HG03442 (cell line): ENCODE data around the gene DDX28.
A peak's percentile ranks its signal among the peaks of the same experiment; 100 is the strongest.
"Not testable (repeated sequence)": the region's sequence is repeated elsewhere in the genome, so short reads cannot be mapped to it uniquely, and the experiment has no call there.

ENCODE experiments used
- ATAC-seq: cut with Tn5 transposase; IDR thresholded peaks from one replicate; pipeline ENCODE4 v1.9.1; 2021; ENCODE audit warnings: mild to moderate bottlenecking, moderate library complexity; ENCODE audit not compliant: unreplicated experiment

The DDX28 gene

DNA sequence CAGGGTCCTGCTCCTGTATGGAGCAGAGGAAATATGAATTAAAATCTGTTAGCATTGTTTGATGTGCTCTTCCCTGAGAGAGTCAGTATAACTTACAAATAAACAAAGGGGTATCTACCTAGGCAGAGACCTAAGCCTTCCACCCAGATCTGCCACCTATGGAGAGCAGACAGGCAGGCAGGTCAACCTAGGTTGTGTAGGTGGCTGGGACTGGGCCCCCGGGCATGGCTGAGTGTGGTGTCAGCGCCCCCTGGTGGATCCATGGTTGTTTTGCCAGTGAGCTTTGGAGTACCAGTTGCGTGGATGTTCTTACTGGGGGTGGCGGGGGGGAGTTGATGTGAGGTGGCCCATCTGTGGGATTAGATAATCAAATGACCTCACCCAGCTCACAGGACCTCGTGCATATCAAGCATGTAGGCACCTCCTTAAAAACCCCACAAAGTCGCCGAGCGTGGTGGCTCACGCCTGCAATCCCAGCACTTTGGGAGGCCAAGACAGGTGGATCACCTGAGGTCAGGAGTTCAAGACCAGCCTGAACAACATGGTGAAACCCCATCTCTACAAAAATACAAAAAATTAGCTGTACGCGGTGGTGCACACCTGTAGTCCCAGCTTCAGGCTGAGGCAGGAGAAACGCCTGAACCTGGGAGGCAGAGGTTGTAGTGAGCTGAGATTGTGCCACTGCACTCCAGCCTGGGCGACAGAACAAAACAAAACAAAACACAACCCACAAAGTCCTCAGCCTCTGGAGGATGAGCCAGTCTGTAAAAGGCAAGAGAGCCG, 17.7 kb upstream of the DDX28 start:
- peak; percentile 69 for ATAC-seq

DNA sequence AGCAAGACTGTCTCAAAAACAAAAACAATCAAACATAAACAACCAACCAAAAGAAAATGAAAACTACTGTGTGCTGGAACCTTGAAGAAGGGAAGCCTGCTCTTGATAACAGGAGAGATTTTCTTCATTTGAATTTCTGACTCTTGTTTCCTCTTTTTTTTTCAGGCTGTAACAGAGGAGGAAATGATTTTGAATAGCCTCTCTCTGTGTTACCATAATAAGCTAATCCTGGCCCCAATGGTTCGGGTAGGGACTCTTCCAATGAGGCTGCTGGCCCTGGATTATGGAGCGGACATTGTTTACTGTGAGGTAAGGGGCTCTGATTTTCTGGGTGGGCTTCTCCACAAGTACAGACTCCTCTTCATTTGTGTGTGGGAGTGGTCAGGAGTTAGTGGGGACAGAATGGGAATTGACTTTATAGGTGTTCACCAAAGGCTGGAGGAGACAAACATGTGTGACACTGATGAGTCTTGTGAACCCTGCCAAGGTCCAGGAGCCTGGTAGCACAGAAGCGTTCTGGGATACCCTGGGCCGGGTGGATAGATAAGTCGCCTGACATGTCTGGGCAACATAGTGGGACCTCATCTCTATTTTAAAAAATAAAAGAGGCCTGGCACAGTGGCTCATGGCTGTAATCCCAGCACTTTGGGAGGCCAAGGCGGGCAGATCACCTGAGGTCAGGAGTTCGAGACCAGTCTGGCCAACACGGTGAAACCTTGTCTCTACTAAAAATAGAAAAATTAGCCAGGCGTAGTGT, 15.0 kb upstream of the DDX28 start:
- no peak for ATAC-seq

DNA sequence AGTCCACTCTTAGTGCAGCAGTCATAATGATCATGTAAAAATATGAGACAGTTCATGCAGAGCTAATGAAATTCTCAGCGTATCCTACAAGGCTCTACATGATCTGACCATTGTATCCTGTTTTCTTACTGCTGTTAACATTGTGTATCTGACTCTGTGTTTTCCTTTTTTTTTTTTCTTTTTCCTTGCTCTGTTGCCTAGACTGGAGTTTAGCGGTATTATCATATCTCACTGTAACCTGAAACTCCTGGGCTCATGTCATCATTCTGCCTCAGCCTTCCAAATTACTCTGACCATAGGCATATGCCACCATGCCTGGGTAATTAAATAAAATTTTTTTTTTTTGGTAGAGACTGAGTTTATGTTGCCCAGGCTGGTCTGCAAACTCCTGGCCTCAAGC, 12.2 kb upstream of the DDX28 start:
- ATAC-seq, result no peak

DNA sequence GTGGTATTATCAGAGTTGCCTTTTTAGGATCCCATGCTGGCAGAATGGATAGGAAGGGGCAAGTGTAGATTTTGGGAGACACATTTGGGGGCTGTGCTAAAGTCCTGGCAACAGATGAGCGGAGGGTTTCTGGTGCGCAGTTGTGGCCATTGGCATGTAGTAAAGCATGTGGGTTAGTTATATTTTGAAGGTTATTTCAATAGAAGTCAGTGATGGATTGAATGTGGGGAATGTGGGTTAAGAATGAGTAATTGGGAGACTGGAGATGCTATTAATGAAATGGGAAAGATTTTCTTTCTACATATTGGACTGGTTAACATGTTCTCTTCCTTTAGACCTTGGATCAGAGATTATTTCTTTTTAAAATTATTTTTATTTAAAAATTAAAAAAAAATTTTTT, 10.1 kb upstream of the DDX28 start:
- ATAC-seq, result no peak

DNA sequence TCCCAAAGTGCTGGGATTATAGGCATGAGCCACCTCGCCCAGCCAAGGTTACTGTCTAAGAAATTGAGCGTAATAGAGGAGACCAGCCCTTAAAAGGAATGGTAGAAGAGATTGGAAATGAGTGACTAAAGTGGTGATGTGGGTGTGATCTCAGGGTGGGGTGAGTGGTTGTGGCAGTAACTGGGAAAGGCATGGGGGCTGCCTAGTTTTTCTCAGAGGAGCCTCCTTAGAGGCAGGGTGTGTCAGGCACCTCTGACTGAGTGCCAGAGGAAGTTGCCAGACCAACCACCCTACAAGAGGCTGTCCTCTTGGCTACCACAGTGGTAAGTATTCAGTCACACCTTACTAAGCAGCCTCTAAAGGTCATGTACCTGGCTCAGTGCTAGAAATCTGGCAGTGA, 8.9 kb upstream of the DDX28 start:
- ATAC-seq, result no peak

DNA sequence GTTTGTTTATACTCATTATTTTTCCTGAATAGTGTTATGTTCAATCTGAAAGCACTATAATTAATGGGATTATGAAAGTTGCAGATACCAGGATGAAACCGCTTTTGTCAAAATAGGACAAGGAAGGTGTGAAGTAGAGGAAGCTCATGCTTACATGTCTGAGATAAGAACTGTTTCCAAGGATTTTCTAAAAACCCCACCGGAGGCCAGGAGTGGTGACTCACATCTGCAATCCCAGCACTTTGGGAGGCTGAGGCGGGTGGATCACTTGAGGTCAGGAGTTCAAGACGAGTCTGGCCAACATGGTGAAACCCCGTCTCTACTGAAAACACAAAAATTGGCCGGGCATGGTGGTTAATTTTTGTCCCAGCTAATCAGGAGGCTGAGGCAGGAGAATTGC, 7.1 kb upstream of the DDX28 start:
- ATAC-seq, result not testable (repeated sequence)

DNA sequence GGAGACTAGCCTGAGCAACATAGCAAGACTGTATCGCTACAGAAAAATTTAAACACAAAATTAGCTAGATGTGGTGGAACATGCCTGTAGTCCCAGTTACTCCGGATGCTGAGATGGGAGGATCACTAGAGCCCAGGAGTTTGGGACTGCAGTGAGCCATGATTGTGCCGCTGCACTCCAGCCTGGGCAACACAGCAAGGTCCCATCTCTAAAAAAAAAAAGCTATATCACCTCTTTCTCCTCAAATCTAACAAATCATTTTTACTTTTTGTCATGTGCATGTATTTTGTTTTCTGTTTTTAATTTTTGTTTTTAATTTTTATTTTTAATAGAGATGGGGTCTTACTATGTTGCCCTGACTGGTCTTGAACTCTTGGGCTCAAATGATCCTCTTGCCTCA, 6.0 kb upstream of the DDX28 start:
- no peak for ATAC-seq

DNA sequence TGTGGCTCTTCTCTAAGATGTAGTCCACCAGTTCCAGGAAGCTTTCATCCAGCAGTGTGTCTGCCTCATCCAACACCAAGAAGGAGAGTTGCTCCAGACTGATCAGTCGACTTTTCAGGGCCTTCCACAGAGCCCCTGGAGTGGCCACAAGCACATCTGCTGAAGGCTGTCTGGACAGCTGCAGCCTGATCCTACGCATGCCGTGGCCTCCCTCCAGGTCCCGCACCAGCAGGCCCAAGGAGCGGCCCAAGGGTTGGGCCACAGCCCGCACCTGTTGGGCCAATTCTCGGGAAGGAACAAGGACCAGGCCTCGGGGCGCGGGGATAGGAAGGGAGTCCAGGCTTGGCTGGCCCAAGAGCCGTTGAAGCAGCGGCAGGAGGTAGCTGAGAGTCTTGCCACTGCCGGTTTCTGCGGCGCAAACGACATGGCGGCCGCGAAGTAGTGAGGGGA, 729 bp downstream of the DDX28 start:
- peak; percentile 2 for ATAC-seq

DNA sequence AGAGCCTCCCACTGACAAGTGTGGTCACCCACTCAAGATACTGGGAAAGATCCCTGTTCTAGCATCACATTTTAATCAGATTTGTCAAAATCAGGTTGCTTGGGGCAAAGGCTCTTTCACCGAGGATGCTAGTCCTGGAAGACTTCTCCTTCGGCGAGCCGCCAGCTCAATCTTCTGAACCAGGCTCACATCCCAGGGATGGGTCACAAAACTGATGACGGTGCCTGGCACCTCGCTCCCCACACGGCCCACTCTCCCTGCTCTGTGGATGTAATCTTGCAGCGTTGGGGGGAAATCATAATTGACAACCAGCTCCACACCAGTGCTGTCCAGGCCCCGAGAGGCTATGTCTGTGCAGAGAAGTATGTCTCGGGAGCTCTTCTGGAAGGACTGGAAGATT, 1.5 kb downstream of the DDX28 start:
- ATAC-seq, result no peak

DNA sequence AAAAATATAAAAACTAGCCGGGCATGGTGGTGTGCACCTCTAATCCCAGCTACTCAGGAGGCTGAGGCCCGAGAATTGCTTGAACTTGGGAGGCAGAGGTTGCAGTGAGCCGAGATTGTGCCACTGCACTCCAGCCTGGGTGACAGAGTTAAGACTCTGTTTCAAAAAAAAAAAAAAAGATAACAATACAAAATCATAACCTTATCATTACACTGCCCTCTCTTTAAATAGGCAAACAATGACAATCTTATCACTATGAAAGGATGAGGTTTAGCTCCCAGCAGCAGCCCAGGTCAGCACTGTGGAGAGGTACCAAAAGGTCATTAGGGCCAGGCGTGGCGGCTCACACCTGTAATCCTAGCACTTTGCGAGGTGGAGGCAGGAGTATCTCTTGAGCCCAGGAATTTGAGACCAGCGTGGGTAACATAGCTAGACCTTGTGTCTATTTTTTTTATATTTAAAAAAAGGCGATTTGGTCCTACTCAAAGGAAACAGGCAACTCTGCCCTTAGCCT, 3.8 kb downstream of the DDX28 start:
- ATAC-seq, result no peak

DNA sequence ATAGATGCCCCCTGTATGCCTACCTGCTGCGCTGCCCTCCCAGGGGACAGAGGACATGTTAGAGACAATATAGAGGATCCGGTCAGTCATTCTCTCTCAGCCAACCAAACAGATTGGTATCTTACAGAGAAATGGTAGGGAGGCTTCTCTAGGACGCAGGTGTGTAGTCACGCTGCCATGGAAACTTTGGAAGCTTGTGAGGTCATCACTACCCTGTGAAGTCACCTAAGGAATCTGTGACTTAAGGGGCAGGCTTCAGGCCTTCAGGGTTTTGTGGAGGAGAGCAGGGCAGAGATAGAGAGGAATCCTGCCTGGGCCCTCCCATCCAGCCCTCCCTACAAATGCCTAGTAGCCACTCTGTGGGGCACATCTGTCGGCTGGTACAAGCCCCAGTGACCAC, 7.4 kb downstream of the DDX28 start, which contains the start of gene DPEP2NB:
Gene DPEP2NB (minus strand): TSS at position 231 of the 400 bp plus-strand sequence. CDS start 141 bp downstream, at position 90.
- no peak for ATAC-seq

DNA sequence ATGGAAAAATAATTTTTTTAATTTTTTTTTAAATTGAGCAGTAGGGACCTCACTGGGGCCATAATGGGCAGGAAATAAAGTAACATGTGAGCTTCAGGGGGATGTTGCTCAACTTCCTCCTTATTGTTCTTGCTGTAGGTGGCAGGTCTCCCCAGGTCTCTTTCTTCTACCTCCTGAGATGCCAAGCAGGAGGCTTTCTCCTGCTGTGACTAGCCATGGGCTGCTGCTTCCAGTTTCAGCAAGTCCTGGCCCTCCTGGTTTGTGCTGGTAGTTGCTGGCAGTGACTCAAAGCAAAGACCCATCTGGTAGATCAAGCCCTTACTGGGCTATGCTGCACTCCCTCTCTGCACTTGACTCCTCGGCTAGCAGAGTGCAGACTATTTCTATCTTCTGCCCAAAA, 9.6 kb downstream of the DDX28 start:
- no peak for ATAC-seq

DNA sequence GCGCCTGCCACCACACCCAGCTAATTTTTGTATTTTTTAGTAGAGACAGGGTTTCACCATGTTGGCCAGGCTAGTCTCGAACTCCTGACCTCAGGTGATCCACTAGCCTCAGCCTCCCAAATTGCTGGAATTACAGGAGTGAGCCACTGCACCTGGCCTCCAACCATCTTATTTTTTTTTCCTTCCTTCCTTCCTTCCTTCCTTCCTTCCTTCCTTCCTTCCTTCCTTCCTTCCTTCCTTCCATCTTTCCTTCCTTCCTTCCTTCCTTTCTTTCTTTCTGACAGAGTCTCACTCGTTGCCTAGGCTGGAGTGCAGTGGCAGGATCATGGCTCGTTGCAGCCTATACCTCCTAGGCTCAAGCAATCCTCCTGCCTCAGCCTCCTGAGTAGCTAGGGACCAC, 13.2 kb downstream of the DDX28 start:
- ATAC-seq, result not testable (repeated sequence)

DNA sequence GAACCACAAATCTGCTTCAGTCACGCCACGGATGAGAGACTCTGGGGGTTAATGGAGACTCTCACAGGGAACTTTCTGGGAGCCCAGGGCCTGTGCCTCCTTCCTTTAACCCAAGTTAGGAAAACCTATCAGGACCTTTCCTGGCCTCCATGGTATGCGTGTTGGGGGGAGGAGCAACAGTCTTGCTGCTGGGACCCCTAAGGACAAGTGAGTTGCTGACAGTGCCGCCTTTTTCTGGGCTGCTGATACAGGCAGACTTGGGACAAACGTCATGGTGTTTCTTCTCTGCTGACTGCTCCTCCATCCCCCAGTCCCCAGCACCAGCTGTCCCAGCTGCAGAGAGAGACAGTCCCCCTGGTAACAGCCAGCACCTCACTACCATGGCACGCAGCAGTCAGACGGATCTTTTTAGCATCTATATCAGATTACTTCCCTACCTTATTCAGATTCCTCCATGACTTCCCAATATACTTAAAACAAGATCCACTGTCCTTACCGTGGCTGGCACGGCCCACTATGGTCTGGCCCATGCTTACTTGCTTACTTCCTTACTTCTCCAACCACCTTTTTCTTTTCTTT, 13.8 kb downstream of the DDX28 start:
- ATAC-seq, result no peak

DNA sequence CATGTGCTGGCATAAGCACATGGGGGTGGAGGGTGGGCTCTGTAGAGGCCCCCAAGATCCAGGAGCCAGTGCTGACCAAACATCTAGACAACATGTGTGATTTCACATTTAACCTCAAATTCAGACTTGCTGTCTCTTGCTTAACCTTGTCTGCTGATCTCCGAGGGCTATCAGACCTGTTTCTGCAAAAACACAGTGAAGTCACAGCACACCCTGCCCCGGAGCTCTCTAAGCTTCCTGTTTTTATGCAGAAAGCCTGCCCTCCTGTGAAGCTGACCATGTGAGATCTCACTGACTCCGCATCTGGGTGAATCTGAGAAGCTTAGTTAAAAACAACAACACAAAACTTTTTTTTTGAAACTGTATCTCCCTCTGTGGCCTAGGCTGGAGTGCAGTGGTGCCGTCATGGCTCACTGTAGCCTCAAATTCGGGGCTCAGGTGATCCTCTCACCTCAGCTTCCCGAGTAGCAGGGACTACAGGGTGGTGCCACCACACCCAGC, 17.2 kb downstream of the DDX28 start:
- ATAC-seq, result no peak

DNA sequence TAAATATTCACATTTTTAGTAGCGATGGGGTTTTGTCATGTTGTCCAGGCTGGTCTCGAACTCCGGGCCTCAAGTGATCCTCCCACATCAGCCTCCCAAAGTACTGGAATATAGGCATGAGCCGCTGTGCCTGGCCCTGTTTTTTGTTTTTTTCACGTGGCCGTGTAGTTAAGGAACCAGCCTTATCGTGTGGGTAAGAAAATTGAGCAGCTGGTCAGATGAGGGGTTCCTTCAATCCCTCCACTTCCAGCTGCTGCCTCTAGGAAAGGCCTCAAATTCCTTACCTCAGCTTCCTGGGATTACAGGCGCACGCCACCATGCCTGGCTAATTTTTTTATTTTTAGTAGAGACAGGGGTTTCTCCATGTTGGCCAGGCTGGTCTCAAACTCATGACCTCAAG, 17.8 kb downstream of the DDX28 start:
- no peak for ATAC-seq

DNA sequence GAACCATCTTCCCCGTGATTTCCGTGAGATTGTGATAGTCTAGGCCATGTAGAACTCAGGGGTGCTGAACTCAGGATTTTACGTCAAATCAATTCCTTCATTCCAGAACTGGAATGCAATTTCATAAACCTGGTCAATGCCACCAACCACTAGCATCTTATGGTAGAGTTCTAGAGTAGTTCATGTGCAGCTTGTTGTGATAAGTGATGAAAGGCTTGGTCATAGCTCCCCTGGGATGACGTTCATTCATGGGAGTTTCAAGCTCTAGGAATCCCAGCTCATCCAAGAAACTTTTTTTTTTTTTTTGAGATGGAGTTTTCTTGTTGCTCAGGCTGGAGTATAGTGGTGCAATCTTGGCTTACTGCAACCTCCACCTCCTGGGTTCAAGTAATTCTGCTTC, 20.0 kb downstream of the DDX28 start:
- no peak for ATAC-seq

DNA sequence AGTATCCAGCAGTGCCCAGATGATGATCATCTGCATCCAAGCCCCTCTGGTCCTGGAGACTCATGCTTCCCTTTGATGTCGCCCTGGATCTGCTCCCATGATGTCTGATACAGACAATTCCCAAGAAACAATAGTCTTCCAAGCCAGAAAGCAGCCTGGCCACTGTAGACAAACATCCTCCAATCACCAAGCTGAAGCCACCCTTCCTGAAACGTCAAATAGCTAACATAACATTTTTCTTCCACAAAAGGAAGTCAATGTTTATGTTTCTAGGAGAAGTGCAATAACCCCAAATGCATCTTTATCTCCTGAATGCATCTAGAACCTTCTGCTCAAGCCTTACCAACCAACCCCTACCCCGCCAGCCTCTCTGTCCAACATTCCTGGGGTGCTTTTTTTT, 22.6 kb downstream of the DDX28 start:
- no peak for ATAC-seq

DNA sequence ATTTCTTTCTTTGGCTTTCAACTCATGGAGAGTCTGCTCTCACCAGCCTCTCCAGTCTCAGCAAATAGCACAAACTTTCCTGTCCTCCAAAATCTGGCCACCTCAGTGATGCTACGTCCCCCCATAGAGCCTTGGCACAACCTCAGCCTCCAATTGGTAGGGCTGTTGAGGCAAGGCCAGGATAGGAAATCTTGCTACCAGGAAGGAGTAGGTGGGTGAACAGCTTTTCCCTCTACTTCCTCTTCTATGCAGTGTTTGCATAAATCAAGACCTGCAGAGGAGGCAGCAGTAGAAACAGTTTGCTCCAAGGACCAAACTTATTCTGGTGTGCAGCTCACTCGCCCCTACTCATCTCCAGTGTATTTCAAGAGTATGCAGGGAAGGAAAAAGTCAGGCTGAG, 23.0 kb downstream of the DDX28 start:
- no peak for ATAC-seq

DNA sequence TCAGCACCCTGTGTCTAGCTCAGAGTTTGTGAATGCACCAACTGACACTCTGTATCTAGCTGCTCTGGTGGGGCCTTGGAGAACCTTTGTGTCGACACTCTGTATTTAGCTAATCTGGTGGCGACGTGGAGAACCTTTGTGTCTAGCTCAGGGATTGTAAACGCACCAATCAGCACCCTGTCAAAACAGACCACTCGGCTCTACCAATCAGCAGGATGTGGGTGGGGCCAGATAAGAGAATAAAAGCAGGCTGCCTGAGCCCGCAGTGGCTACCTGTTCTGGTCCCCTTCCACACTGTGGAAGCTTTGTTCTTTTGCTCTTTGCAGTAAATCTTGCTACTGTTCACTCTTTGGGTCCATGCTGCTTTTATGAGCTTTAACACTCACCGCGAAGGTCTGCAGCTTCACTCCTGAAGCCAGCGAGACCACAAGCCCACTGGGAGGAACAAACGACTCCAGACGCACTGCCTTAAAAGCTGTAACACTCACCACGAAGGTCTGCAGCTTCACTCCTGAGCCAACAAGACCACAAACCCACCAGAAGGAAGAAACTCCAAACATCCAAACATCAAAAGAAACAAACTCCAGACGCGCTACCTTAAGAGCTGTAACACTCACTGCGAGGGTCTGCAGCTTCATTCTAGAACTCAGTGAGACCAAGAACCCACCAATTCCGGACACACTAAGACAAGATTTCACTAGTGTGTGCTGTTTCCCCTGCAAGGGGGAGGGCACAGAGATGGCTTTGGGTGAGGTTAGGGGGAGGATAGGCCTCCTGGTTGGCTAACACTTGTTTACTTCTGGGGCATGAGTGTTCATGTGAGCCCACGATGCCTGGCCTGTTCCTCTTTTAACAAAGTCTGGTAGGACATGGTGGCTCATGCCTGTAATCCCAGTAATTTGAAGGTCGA, 24.0 kb downstream of the DDX28 start, which contains the start of gene DPEP2:
Gene DPEP2 (minus strand): TSS at position 706 of the 910 bp plus-strand sequence. CDS start 6,272 bp downstream, outside the sequence.
- not testable (repeated sequence) for ATAC-seq
